Measurements from ENCODE around the gene PCYT1B.

The PCYT1B gene

DNA sequence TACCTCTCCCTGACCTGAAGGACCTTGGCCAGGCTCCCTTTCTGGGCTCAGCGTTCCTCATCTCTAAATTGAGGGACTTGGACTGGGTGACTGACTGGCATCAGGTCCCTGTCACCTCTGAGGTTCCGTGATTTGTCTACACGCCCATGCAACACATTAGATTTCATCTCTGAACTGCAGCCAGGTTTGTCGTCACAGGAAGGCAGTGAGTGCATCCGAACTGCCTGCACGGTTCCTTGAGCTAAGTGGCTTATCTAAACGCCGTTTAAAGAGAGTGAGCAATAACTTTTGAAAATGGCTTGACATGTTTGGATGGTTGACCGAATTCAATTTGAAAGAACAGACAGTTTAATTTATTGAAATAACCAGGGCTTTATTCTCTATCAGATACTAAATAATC, 70.1 kb downstream of the PCYT1B start:
- Histone ChIP-seq H3K4me1 (ENCODE audit: control insufficient read depth, insufficient read depth, low read length) (no peaks in the 10 kb centered on the region), H3K27me3 (ENCODE audit: control insufficient read depth, insufficient read depth, low read length) (no peaks in the 10 kb centered on the region; the same call in 1 of the 2 replicates)

DNA sequence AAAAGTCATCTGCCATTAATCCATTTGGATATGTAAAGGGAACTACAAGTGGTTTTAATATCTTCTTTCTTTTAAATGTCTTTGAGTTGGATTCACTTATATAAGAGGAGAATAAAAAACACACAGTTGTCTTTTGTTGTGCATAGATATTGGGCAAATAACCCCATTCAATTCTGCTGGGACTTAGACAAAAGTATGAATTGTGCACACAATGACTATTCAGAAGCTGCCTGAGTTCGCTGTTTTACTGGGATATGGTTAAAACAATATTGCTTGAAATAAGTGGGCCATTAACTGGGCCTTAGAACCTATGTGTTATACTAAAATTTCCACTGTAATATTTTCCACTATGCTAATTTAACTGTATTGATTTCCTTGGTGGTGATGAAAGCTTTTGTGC, 71.7 kb downstream of the PCYT1B start:
- no peak overlapping the region for H3K9ac ChIP-seq (ENCODE audit: low read length)
- no peaks in the 10 kb centered on the region; the same call in 1 of the 2 replicates for H3K27me3 ChIP-seq (ENCODE audit: control insufficient read depth, insufficient read depth, low read length)

More for the DNA sequence above, 70.1 kb downstream of the PCYT1B start:
- H3K9ac ChIP-seq (ENCODE audit: low read length) = no peak overlapping the region
- H3K27ac ChIP-seq (ENCODE audit: low read depth, low read length) = no peak overlapping the region
- H3K36me3 ChIP-seq (ENCODE audit: control insufficient read depth, insufficient read depth, low read length) = peaks cover 23% of the 10 kb centered on the region
- H3K4me3 ChIP-seq (ENCODE audit: low read depth, low read length) = no peak overlapping the region
- H3K9me3 ChIP-seq (ENCODE audit: control insufficient read depth, insufficient read depth, low read depth, low read length) = no peaks in the 10 kb centered on the region

DNA sequence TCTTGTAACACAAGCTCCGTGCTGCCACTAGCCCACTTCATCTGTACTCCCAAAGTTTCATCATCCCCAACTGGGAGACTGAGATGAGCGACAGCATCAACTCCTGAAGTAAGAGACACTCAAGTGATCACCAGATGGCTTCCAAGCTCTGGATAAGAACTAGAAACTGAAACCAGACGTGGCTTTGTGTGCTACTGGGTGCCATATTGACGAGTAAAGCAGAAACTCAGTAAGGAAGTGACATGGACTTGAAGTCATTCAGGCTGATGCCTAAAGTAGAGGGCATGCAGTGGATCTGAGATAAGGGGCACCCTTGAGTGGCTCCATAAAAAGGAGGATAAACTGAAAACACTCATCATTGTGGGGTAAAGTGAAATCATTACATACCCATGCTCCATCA, 72.4 kb downstream of the PCYT1B start:
- Histone ChIP-seq H3K9me3 (ENCODE audit: control insufficient read depth, insufficient read depth, low read depth, low read length) (no peaks in the 10 kb centered on the region), H3K4me1 (ENCODE audit: control insufficient read depth, insufficient read depth, low read length) (no peaks in the 10 kb centered on the region), H3K27me3 (ENCODE audit: control insufficient read depth, insufficient read depth, low read length) (no peaks in the 10 kb centered on the region; the same call in 1 of the 2 replicates), H3K9ac (ENCODE audit: low read length) (no peak overlapping the region), H3K36me3 (ENCODE audit: control insufficient read depth, insufficient read depth, low read length) (peaks cover 23% of the 10 kb centered on the region), H3K4me3 (ENCODE audit: low read depth, low read length) (no peak overlapping the region), H3K27ac (ENCODE audit: low read depth, low read length) (no peak overlapping the region)

More for the DNA sequence above, 71.7 kb downstream of the PCYT1B start:
- Histone ChIP-seq H3K4me1 (ENCODE audit: control insufficient read depth, insufficient read depth, low read length) (no peaks in the 10 kb centered on the region), H3K4me3 (ENCODE audit: low read depth, low read length) (no peak overlapping the region), H3K36me3 (ENCODE audit: control insufficient read depth, insufficient read depth, low read length) (peaks cover 23% of the 10 kb centered on the region), H3K27ac (ENCODE audit: low read depth, low read length) (no peak overlapping the region), H3K9me3 (ENCODE audit: control insufficient read depth, insufficient read depth, low read depth, low read length) (no peaks in the 10 kb centered on the region)

DNA sequence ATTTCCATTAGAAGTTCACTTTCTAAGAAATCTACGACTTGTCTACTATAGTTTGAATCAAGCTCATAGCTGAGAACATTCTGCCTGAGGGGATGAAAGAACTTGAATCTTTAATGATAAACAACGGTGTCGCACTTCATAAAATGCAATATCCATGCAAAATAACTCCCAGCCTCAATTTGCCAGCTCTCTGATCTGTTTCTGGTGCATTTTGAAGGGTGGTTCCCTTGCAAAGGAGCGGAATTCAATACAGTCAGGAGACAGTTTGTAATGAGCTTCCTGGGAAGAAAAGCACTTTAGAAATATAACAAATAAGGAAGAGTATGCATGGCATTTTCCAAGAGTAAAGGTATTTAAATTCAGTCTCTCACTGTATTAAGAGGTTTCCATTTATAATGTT, 80.0 kb downstream of the PCYT1B start:
- no peaks in the 10 kb centered on the region for H3K4me1 ChIP-seq (ENCODE audit: control insufficient read depth, insufficient read depth, low read length)
- no peak overlapping the region for H3K27ac ChIP-seq (ENCODE audit: low read depth, low read length)
- no peaks in the 10 kb centered on the region for H3K9me3 ChIP-seq (ENCODE audit: control insufficient read depth, insufficient read depth, low read depth, low read length)
- H3K9ac ChIP-seq (ENCODE audit: low read length) = no peak overlapping the region
- H3K36me3 ChIP-seq (ENCODE audit: control insufficient read depth, insufficient read depth, low read length) = 0 out of 2 replicates have a peak, but pooled peaks cover 2% of the 10 kb centered on the region
- no peaks in the 10 kb centered on the region; the same call in 1 of the 2 replicates for H3K27me3 ChIP-seq (ENCODE audit: control insufficient read depth, insufficient read depth, low read length)
- no peak overlapping the region for H3K4me3 ChIP-seq (ENCODE audit: low read depth, low read length)

DNA sequence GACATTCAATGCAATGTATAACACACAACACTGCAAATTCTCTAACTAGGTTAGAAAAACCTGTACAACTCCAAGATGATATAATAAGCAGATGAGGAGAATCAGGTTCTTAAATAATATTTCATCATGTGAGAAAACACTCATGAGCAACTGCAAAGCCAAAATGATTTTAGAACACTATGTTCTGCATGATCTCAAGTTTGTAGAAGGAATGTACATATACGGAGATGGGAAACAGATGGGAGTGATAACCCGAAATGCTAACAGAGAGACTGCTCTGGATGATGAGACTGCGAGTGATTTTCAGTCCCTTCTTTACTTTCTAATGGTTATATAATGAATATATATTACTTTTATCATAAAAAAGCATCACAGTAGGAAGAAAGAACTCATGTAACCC, 80.9 kb downstream of the PCYT1B start:
- H3K9ac ChIP-seq (ENCODE audit: low read length) = no peak overlapping the region
- no peaks in the 10 kb centered on the region; the same call in 1 of the 2 replicates for H3K27me3 ChIP-seq (ENCODE audit: control insufficient read depth, insufficient read depth, low read length)
- peaks cover 8% of the 10 kb centered on the region; the same call in 1 of the 2 replicates for H3K36me3 ChIP-seq (ENCODE audit: control insufficient read depth, insufficient read depth, low read length)
- no peak overlapping the region for H3K27ac ChIP-seq (ENCODE audit: low read depth, low read length)
- no peak overlapping the region for H3K4me3 ChIP-seq (ENCODE audit: low read depth, low read length)
- H3K9me3 ChIP-seq (ENCODE audit: control insufficient read depth, insufficient read depth, low read depth, low read length) = no peaks in the 10 kb centered on the region
- no peaks in the 10 kb centered on the region for H3K4me1 ChIP-seq (ENCODE audit: control insufficient read depth, insufficient read depth, low read length)

DNA sequence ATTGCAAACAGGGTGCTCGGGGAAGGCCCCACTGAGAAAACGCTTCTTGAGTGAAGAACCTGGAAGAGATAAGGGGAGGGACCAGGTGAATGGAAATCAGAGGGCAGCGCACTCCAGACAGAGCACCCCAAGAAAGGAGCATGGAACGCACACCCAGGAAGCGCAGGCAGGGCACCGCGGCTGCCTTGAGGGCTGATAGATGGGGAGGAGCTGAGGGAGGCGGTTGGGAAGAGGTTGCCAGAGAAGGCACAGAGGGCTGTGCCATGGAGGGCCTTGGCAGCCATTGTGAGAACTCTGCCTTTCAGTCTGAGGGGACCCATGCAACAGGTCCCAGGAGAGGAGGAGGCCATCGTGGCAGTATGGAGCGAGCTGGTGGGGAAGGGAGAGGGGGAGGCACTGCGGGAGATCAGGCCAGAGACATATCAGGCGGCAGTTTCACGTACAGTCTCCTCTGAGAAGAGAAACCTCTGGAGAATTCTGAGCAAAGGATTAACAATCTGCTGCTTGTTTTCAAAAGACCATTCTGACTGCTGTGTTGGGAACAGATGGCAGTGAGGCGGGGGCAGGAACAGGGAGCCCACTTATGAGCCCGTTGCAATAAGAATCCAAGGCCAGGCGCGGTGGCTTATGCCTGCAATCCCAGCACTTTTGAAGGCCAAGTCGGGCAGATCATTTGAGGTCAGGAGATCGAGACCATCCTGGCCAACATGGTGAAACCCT, 83.7 kb downstream of the PCYT1B start:
- H3K9ac ChIP-seq (ENCODE audit: low read length) = no peak overlapping the region
- H3K36me3 ChIP-seq (ENCODE audit: control insufficient read depth, insufficient read depth, low read length) = peaks cover 6% of the 10 kb centered on the region; the same call in 1 of the 2 replicates
- H3K9me3 ChIP-seq (ENCODE audit: control insufficient read depth, insufficient read depth, low read depth, low read length) = no peaks in the 10 kb centered on the region
- no peak overlapping the region for H3K4me3 ChIP-seq (ENCODE audit: low read depth, low read length)
- no peak overlapping the region for H3K27ac ChIP-seq (ENCODE audit: low read depth, low read length)
- H3K4me1 ChIP-seq (ENCODE audit: control insufficient read depth, insufficient read depth, low read length) = no peaks in the 10 kb centered on the region
- no peaks in the 10 kb centered on the region; the same call in 1 of the 2 replicates for H3K27me3 ChIP-seq (ENCODE audit: control insufficient read depth, insufficient read depth, low read length)

DNA sequence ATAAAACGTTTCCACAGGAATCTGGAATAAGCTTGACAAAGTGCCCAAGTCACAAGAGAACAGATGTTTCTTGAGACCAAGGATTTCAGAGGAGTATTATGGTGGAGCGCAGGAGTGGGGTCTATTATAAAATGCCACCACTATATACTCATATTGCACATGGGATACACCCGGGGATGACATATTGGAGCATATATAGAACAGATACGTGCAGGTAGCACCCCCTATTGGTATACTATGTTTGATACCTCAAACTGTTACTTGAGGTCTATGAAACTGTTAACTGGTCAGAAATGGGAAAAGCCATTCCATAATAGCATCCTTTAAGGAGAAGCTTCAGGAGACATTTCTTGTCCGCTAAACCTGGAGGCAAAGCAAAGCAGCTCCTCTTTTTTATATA, 86.0 kb downstream of the PCYT1B start:
- Histone ChIP-seq H3K9ac (ENCODE audit: low read length) (no peak overlapping the region), H3K4me3 (ENCODE audit: low read depth, low read length) (no peak overlapping the region), H3K4me1 (ENCODE audit: control insufficient read depth, insufficient read depth, low read length) (no peaks in the 10 kb centered on the region), H3K27me3 (ENCODE audit: control insufficient read depth, insufficient read depth, low read length) (no peaks in the 10 kb centered on the region; the same call in 1 of the 2 replicates), H3K9me3 (ENCODE audit: control insufficient read depth, insufficient read depth, low read depth, low read length) (no peaks in the 10 kb centered on the region), H3K27ac (ENCODE audit: low read depth, low read length) (no peak overlapping the region), H3K36me3 (ENCODE audit: control insufficient read depth, insufficient read depth, low read length) (peaks cover 6% of the 10 kb centered on the region; the same call in 1 of the 2 replicates)

DNA sequence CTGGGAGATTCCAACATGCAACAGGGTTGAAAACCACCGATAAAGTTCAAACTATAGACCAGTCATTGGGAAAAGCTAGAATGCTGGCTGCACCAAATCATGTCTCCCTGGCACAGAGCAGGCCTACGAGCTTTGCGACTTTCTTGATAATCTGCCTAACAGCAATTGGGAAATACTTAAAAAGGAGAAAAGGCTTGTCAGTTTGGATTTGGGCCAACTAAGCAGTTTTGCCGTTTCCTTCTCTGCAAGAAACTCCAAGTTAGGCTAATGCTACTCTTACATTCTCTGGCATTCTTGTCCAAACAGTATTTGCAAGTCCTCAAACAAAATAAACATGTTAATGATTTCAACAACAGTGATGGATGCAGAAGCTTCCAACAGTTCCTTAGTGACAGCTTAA, 94.1 kb downstream of the PCYT1B start:
- no peaks in the 10 kb centered on the region; the same call in 1 of the 2 replicates for H3K27me3 ChIP-seq (ENCODE audit: control insufficient read depth, insufficient read depth, low read length)
- no peaks in the 10 kb centered on the region for H3K9me3 ChIP-seq (ENCODE audit: control insufficient read depth, insufficient read depth, low read depth, low read length)
- no peak overlapping the region for H3K4me3 ChIP-seq (ENCODE audit: low read depth, low read length)
- no peaks in the 10 kb centered on the region; the same call in 1 of the 2 replicates for H3K4me1 ChIP-seq (ENCODE audit: control insufficient read depth, insufficient read depth, low read length)
- no peak overlapping the region for H3K27ac ChIP-seq (ENCODE audit: low read depth, low read length)
- no peaks in the 10 kb centered on the region for H3K36me3 ChIP-seq (ENCODE audit: control insufficient read depth, insufficient read depth, low read length)
- H3K9ac ChIP-seq (ENCODE audit: low read length) = no peak overlapping the region

DNA sequence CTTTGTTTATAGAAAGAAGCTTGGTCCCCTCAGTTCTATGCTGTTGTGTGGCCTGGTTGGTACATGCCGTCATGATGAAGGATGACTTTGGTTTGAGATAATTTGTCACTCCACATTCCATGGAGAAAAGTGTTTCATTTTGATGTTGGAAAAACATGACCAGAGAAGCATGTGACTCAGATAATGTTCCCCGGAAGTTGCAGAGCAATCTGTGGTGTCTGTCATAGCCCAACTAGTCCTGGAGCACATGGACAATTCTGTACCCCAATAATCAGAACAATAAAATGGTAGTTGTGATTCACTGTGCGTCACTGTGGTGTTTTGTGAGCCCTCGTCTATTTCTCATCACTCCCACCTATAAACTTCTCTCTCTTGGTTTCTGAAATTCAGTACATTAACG, 97.0 kb downstream of the PCYT1B start:
- Histone ChIP-seq H3K4me3 (ENCODE audit: low read depth, low read length) (no peak overlapping the region), H3K27ac (ENCODE audit: low read depth, low read length) (no peak overlapping the region), H3K27me3 (ENCODE audit: control insufficient read depth, insufficient read depth, low read length) (no peaks in the 10 kb centered on the region; the same call in 1 of the 2 replicates), H3K4me1 (ENCODE audit: control insufficient read depth, insufficient read depth, low read length) (no peaks in the 10 kb centered on the region; the same call in 1 of the 2 replicates), H3K9ac (ENCODE audit: low read length) (no peak overlapping the region), H3K36me3 (ENCODE audit: control insufficient read depth, insufficient read depth, low read length) (no peaks in the 10 kb centered on the region), H3K9me3 (ENCODE audit: control insufficient read depth, insufficient read depth, low read depth, low read length) (no peaks in the 10 kb centered on the region)

DNA sequence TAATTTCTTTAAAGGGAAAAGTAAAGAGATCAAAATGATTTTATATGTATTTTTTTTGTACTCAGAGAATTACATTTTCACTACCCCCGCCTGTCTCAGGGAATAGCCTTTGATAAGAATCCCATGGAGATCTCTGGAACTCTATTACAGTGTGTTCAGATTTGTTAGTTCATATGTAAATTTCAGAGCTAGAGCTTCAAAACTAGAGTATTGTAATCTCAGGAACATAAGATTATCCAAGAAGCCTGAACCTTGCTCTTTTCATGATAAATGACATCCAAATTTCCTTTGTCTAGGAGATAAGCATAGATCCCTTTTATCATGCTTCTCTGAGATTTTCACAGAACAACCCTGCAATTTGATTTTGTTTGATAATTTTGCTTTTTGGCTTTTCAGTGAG, 99.2 kb downstream of the PCYT1B start:
- no peaks in the 10 kb centered on the region; the same call in 1 of the 2 replicates for H3K27me3 ChIP-seq (ENCODE audit: control insufficient read depth, insufficient read depth, low read length)
- no peaks in the 10 kb centered on the region for H3K9me3 ChIP-seq (ENCODE audit: control insufficient read depth, insufficient read depth, low read depth, low read length)
- H3K4me1 ChIP-seq (ENCODE audit: control insufficient read depth, insufficient read depth, low read length) = no peaks in the 10 kb centered on the region; the same call in 1 of the 2 replicates
- H3K4me3 ChIP-seq (ENCODE audit: low read depth, low read length) = no peak overlapping the region
- no peak overlapping the region for H3K27ac ChIP-seq (ENCODE audit: low read depth, low read length)
- H3K36me3 ChIP-seq (ENCODE audit: control insufficient read depth, insufficient read depth, low read length) = peaks cover 4% of the 10 kb centered on the region; the same call in 1 of the 2 replicates
- no peak overlapping the region for H3K9ac ChIP-seq (ENCODE audit: low read length)

DNA sequence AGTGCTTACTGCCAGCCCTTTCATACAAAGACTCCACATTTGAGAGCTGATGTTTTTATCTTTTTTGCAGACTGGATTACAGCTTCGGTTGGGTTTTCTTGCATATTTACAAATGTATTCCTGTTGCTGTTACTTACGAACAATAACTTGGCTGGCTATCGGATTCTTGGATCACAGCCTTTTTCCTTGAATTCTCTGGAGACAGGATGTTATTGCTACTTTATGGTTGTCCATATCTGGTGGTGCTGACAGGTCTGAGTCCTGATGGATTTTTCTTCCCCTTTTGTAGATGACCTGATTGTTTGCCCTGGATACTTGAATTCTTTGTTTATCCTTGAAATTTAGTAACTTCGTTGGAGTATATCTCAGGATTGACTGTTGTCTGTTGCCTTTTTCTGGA, 104.4 kb downstream of the PCYT1B start:
- Histone ChIP-seq H3K9me3 (ENCODE audit: control insufficient read depth, insufficient read depth, low read depth, low read length) (no peaks in the 10 kb centered on the region), H3K4me3 (ENCODE audit: low read depth, low read length) (no peak overlapping the region), H3K4me1 (ENCODE audit: control insufficient read depth, insufficient read depth, low read length) (no peaks in the 10 kb centered on the region), H3K27me3 (ENCODE audit: control insufficient read depth, insufficient read depth, low read length) (no peaks in the 10 kb centered on the region; the same call in 1 of the 2 replicates), H3K36me3 (ENCODE audit: control insufficient read depth, insufficient read depth, low read length) (peaks cover 9% of the 10 kb centered on the region; the same call in 1 of the 2 replicates), H3K9ac (ENCODE audit: low read length) (no peak overlapping the region), H3K27ac (ENCODE audit: low read depth, low read length) (no peak overlapping the region)
